ENCODE results near the gene FAM3A. TPM values are rescaled to one million over a fixed set of nuclear protein-coding genes. Genes with fewer than 3 reads are reported as not detected.

The FAM3A gene
- total RNA-seq, 1 experiment from 2014 or later, result 36.8 TPM

DNA sequence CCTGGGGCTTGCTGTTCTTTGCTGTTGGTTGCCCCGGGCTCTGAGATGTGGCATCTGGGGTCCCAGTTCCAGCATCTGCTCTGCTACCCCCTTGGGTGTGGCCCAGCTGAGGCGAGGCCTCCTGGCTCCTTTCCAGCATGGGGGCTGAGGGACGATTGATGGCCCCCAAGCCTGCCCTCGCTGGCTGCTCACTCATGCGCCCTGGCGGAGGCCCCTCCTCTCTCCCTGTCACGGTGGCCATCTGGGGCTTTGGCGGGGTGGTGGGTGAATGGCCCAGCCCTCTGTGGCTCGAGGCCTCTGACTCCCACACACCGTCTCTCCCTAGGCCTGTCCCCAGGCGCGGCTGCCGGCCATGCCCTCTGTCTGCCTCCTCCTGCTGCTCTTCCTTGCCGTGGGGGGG, 56.2 kb downstream of the FAM3A start:
- H3K4me3 Mint-ChIP-seq (ENCODE audit: low read depth, unreplicated experiment), result peak overlapping the region; percentile 67
- H3K4me1 Mint-ChIP-seq (ENCODE audit: low read depth, unreplicated experiment), result peaks cover 17% of the 10 kb centered on the region
- H3K27me3 Mint-ChIP-seq (ENCODE audit: unreplicated experiment), result no peaks in the 10 kb centered on the region
- CTCF ChIA-PET, result interaction anchor here (1.3 kb wide), 1 partner anchor 89 kb away, joined by 3 read pairs; no protein-coding TSS in a partner anchor
- no TSS peak for BruUV-seq (replicated peaks)
- no peak overlapping the region for H3K27ac Mint-ChIP-seq (ENCODE audit: unreplicated experiment)
- no peak for DNase-seq
- H3K9me3 Mint-ChIP-seq (ENCODE audit: low read depth, unreplicated experiment), result no peaks in the 10 kb centered on the region
- intact Hi-C loops (cut with micrococcal nuclease; ENCODE audit: unreplicated experiment), result no loop called here
- H3K36me3 Mint-ChIP-seq (ENCODE audit: insufficient read depth, unreplicated experiment), result peaks cover 44% of the 10 kb centered on the region
- TF ChIP-seq CTCF (IDR thresholded peaks at IDR 0.05; ENCODE audit: unreplicated experiment), result no peak

- Mint-ChIP-seq H3K9me3 (ENCODE audit: low read depth, unreplicated experiment) (no peaks in the 10 kb centered on the region), H3K4me3 (ENCODE audit: low read depth, unreplicated experiment) (peak overlapping the region; percentile 67), H3K27ac (ENCODE audit: unreplicated experiment) (peak overlapping the region; percentile 44), H3K27me3 (ENCODE audit: unreplicated experiment) (no peaks in the 10 kb centered on the region), H3K4me1 (ENCODE audit: low read depth, unreplicated experiment) (peaks cover 17% of the 10 kb centered on the region), H3K36me3 (ENCODE audit: insufficient read depth, unreplicated experiment) (peaks cover 39% of the 10 kb centered on the region)
- TF ChIP-seq CTCF (IDR thresholded peaks at IDR 0.05; ENCODE audit: unreplicated experiment), result no peak
- BruUV-seq (replicated peaks), result no TSS peak
- intact Hi-C loops (cut with micrococcal nuclease; ENCODE audit: unreplicated experiment), result no loop called here
- CTCF ChIA-PET, result interaction anchor here (1.3 kb wide), 1 partner anchor 90 kb away, joined by 3 read pairs; no protein-coding TSS in a partner anchor
- peak; percentile 52 for DNase-seq
Measured at GRCh38 chrX:154458954-154459778, 56.9 kb downstream of the FAM3A start.

DNA sequence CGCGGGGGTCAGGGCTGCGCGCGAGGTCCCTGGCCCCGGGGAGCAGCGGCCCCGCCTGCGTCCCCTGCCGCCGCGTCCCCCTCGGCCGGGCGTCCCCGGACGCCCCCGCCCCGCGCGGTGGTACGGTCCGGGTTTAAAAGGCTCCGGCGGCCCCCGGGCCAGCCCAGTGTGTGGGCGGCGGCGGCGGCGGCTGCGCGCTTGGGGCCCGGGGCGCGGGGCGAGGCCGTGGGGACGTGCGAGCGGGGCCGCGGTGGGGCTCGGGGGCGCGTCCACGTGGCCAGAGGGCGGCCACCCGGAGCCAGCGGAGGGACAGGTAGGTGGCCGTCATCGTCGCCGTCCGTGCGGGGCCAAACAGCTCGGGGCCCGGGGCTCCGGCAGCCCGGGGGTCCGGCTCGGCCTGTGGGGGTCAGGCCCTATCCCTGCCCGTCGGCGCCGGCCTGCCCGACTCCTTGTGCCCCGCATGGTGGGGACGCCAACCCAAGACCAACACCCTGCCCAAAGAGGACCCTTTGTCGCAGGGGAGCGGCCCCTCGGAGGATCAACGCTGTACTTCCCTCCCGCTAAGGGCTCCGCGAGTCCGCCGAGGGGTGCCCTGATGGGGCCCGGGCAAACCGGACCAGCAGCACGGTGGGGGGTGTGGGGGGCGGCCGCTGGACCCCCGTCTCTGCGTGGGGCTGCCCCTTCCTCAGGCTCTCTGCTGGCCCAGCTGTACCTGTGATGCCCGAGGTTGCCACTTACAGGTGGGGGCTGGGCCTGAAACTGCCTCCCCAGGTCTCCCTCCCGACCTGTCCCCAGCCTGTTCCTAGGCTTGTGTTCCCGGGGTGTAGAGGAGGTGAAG, 57.7 kb downstream of the FAM3A start, which contains the start of gene PLXNA3:
PLXNA3 (plus strand) TSS at position 166 of the 838 bp plus-strand sequence. CDS start 1,903 bp downstream, outside the sequence.
- no peak for TF ChIP-seq CTCF (IDR thresholded peaks at IDR 0.05; ENCODE audit: unreplicated experiment)
- intact Hi-C loops (cut with micrococcal nuclease; ENCODE audit: unreplicated experiment), result no loop called here
- CTCF ChIA-PET, result interaction anchor here (1.3 kb wide), 1 partner anchor 90 kb away, joined by 3 read pairs; no protein-coding TSS in a partner anchor
- Mint-ChIP-seq H3K4me1 (ENCODE audit: low read depth, unreplicated experiment) (peaks cover 17% of the 10 kb centered on the region), H3K27me3 (ENCODE audit: unreplicated experiment) (no peaks in the 10 kb centered on the region), H3K4me3 (ENCODE audit: low read depth, unreplicated experiment) (peak within 1 kb of the TSS; percentile 87), H3K27ac (ENCODE audit: unreplicated experiment) (peak within 1 kb of the TSS; percentile 98), H3K36me3 (ENCODE audit: insufficient read depth, unreplicated experiment) (peaks cover 39% of the 10 kb centered on the region), H3K9me3 (ENCODE audit: low read depth, unreplicated experiment) (no peaks in the 10 kb centered on the region)
- BruUV-seq (replicated peaks), result TSS peak; percentile 32
- peak; percentile 74 for DNase-seq

GRCh38 chrX:154457491-154458115, 58.4 kb downstream of the FAM3A start:
- Mint-ChIP-seq H3K27me3 (ENCODE audit: unreplicated experiment) (no peaks in the 10 kb centered on the region), H3K27ac (ENCODE audit: unreplicated experiment) (peak overlapping the region; percentile 98), H3K36me3 (ENCODE audit: insufficient read depth, unreplicated experiment) (peaks cover 43% of the 10 kb centered on the region), H3K4me3 (ENCODE audit: low read depth, unreplicated experiment) (peak overlapping the region; percentile 87), H3K4me1 (ENCODE audit: low read depth, unreplicated experiment) (peaks cover 17% of the 10 kb centered on the region), H3K9me3 (ENCODE audit: low read depth, unreplicated experiment) (no peaks in the 10 kb centered on the region)
- CTCF ChIA-PET, result no interaction called here
- no TSS peak for BruUV-seq (replicated peaks)
- TF ChIP-seq CTCF (IDR thresholded peaks at IDR 0.05; ENCODE audit: unreplicated experiment), result no peak
- peak; percentile 68 for DNase-seq
- intact Hi-C loops (cut with micrococcal nuclease; ENCODE audit: unreplicated experiment), result no loop called here
